Measurements from ENCODE around the gene NR2E1.

GRCh38 chr6:108180266-108180665 is 14.4 kb downstream of the NR2E1 start:
- TF ChIP-seq SMAD3 (CRISPR knock-in tag; IDR thresholded peaks at IDR 0.05; ENCODE audit: borderline replicate concordance), result no peak
- TF ChIP-seq CTCF (IDR thresholded peaks at IDR 0.05), result no peak
- TF ChIP-seq, protein P1, sequence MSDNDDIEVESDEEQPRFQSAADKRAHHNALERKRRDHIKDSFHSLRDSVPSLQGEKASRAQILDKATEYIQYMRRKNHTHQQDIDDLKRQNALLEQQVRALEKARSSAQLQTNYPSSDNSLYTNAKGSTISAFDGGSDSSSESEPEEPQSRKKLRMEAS (CRISPR knock-in tag; IDR thresholded peaks at IDR 0.05), result no peak
- TF ChIP-seq ZNF423 (CRISPR knock-in tag; IDR thresholded peaks at IDR 0.05), result no peak
- TF ChIP-seq MLX (CRISPR knock-in tag; IDR thresholded peaks at IDR 0.05), result no peak
- no peak for TF ChIP-seq USF2 (CRISPR knock-in tag; IDR thresholded peaks at IDR 0.05)

Measured in WTC11 (cell line).